Pancreas (tissue), 10 donors: ENCODE results near the gene TMEM209. TPM values are rescaled to one million over a fixed set of nuclear protein-coding genes. Genes with fewer than 3 reads are reported as not detected.

Source experiments
- ATAC-seq, 4 donors: fragments of 200-7000 bp; cut with Tn5 transposase; one replicate each; pipeline versions ENCODE4 v1.8.0 to v1.9.1; 2020; ENCODE audit warnings: mild to moderate bottlenecking in 4 of 4, moderate library complexity in 4 of 4
- DNase-seq, 6 donors: peaks; one replicate each; pipeline ENCODE4 v3.0.0-alpha.2; 2020
- FAIRE-seq: peaks from 2 replicates; lab custom pipeline; 2012; peaks lifted over from hg19 to GRCh38; lab: Jason Lieb, UNC
- H3K27ac ChIP-seq, 4 donors: fragments of 200-600 bp; sonication (generic); 1 replicate in 3 of 4; 2 replicates in 1 of 4; pipeline versions ENCODE4 v1.5.0 to v1.8.0; 2020
- H3K27me3 ChIP-seq, 4 donors: fragments of 200-600 bp; one replicate each; pipeline ENCODE4 v1.8.0; 2021
- H3K36me3 ChIP-seq, 3 donors: fragments of 200-600 bp; sonication (generic) in 1 of 3; one replicate each; pipeline versions ENCODE4 v1.5.0 to v1.8.0; 2020 to 2021
- H3K4me1 ChIP-seq, 3 donors: fragments of 200-600 bp; one replicate each; pipeline ENCODE4 v1.8.0; 2021
- H3K4me3 ChIP-seq, 4 donors: fragments of 200-600 bp; sonication (generic) in 2 of 4; one replicate each; pipeline versions ENCODE4 v1.5.0 to v1.8.0; 2020 to 2021
- H3K9me3 ChIP-seq, 4 donors: fragments of 200-600 bp; one replicate each; pipeline ENCODE4 v1.8.0; 2021
- CTCF ChIP-seq, 4 donors: fragments of 200-600 bp; sonication (generic) in 3 of 4; IDR thresholded peaks; one replicate each; pipeline versions ENCODE4 v1.5.0 to v1.8.0; 2021; ENCODE audit warnings: antibody characterized with exemption in 4 of 4
- WGBS, 2 donors: extraction: QIAGEN DNeasy Blood & Tissue Kit; methylation state at CpG; one replicate each; pipeline ENCODE4 v1.1.7; 2013; 5-methylcytosine and 5-hydroxymethylcytosine counted together
- intact Hi-C, 3 donors: fragments of 100-400 bp; cut with DNase I; formaldehyde crosslinking; loops; one replicate each; pipeline versions ENCODE4 v1.11.1 to v1.14.2; 2022
- polyA plus RNA-seq, 2 donors: library from polyadenylated mRNA; stranded (reverse); fragments of 200-250 nt; gene quantifications; one replicate each; pipeline ENCODE4 v1.2.3, GENCODE V29; 2013
- total RNA-seq, 6 donors: library from RNA; stranded (reverse); fragmentation: NEBNext Ultra II Directional in 4 of 6; extraction: Animal tissue kit (Norgen Biotek cat#: 25700) in 4 of 6; gene quantifications; one replicate each; pipeline versions ENCODE4 v1.2.1 to v1.2.4, GENCODE V29; 2021 to 2023
- donor health status: healthy with polysubstance abuse.
- donor health status: DM: no; HTN: no; CAD: no; lungs with moderate emphysema.
- donor health status: DM: no; HTN: no; CAD: no.
- donor health status: control.
- donor health status: control.
- donor health status: Bipolar disorder and iron deficiency.
- donor health status: DM: yes; HTN: yes; CAD: no.
- donor health status: DM: no; HTN: no; CAD: no.
- donor health status: DM: no; HTN: no; CAD: no.
- donor health status: DM: yes; HTN: yes; CAD: no.

Gene TMEM209
- total and polyA plus RNA-seq, 8 donors: 4.2 to 16.1 (median 10.6) TPM

- no peak for DNase-seq
- no peaks in the 10 kb centered on the region for H3K9me3 ChIP-seq
- no peak for FAIRE-seq
- no peak for ATAC-seq
- no peaks in the 10 kb centered on the region for H3K27me3 ChIP-seq
- H3K4me3 ChIP-seq: no peak within 1 kb of the TSS
- H3K4me1 ChIP-seq: no peaks in the 10 kb centered on the region
- no peak for TF ChIP-seq CTCF (IDR thresholded peaks at IDR 0.05)
- intact Hi-C loops: no loop called here
- peaks cover 0 to 1% (median 0%) of the 10 kb centered on the region in 3 donors for H3K36me3 ChIP-seq
- H3K27ac ChIP-seq: no peak within 1 kb of the TSS
Measured at GRCh38 chr7:130207642-130208041, 2.4 kb upstream of the TMEM209 start, which contains the start of gene SSMEM1. Gene SSMEM1, plus strand, starts transcription at chr7:130207860. Its CDS starts 51 bp downstream, at chr7:130207911.

GRCh38 chr7:130207033-130207432 is 1.8 kb upstream of the TMEM209 start:
- no peaks in the 10 kb centered on the region for H3K27me3 ChIP-seq
- DNase-seq (no peak), ATAC-seq (no peak), FAIRE-seq (no peak)
- intact Hi-C loops: no loop called here
- WGBS, 2 donors: 70 to 85% methylated on average over 5 of the region's 5 CpGs
- peaks cover 0 to 7% (median 0%) of the 10 kb centered on the region in 3 donors for H3K36me3 ChIP-seq
- no peaks in the 10 kb centered on the region for H3K9me3 ChIP-seq
- TF ChIP-seq CTCF (IDR thresholded peaks at IDR 0.05): no peak
- H3K27ac ChIP-seq: no peak overlapping the region
- no peaks in the 10 kb centered on the region for H3K4me1 ChIP-seq
- H3K4me3 ChIP-seq: no peak overlapping the region

- H3K4me3 ChIP-seq: no peak overlapping the region
- intact Hi-C loops: no loop called here
- no peak overlapping the region for H3K27ac ChIP-seq
- H3K4me1 ChIP-seq: no peaks in the 10 kb centered on the region
- H3K9me3 ChIP-seq: no peaks in the 10 kb centered on the region
- H3K27me3 ChIP-seq: no peaks in the 10 kb centered on the region
- no peak for TF ChIP-seq CTCF (IDR thresholded peaks at IDR 0.05)
- WGBS, 2 donors: 81% methylated on average over 7 of the region's 7 CpGs
- H3K36me3 ChIP-seq: peaks cover 0 to 30% (median 5%) of the 10 kb centered on the region in 3 donors
- DNase-seq: no peak
- ATAC-seq: no peak
- FAIRE-seq: no peak
Measured at GRCh38 chr7:130201796-130202195, 3.4 kb downstream of the TMEM209 start.

GRCh38 chr7:130197094-130197493 is 8.1 kb downstream of the TMEM209 start:
- ATAC-seq: no peak
- FAIRE-seq: no peak
- no peak for TF ChIP-seq CTCF (IDR thresholded peaks at IDR 0.05)
- H3K27ac ChIP-seq: no peak overlapping the region
- H3K27me3 ChIP-seq: no peaks in the 10 kb centered on the region
- 70 to 72% methylated on average over 2 of the region's 2 CpGs for WGBS, 2 donors
- H3K36me3 ChIP-seq: peaks cover 0 to 23% (median 7%) of the 10 kb centered on the region in 3 donors
- no peak for DNase-seq
- H3K4me3 ChIP-seq: no peak overlapping the region
- intact Hi-C loops: no loop called here
- H3K9me3 ChIP-seq: no peaks in the 10 kb centered on the region
- peaks cover 0 to 4% (median 3%) of the 10 kb centered on the region in 3 donors for H3K4me1 ChIP-seq

- no peak overlapping the region for H3K27ac ChIP-seq
- 63 to 88% methylated on average over 2 of the region's 2 CpGs for WGBS, 2 donors
- H3K36me3 ChIP-seq: peaks cover 0 to 18% (median 7%) of the 10 kb centered on the region in 3 donors
- H3K4me3 ChIP-seq: no peak overlapping the region
- no peaks in the 10 kb centered on the region for H3K27me3 ChIP-seq
- no peak for FAIRE-seq
- no peaks in the 10 kb centered on the region for H3K9me3 ChIP-seq
- DNase-seq: no peak
- no peak for ATAC-seq
- TF ChIP-seq CTCF (IDR thresholded peaks at IDR 0.05): no peak
- intact Hi-C loops: no loop called here
- H3K4me1 ChIP-seq: peaks cover 0 to 4% (median 3%) of the 10 kb centered on the region in 3 donors
Measured at GRCh38 chr7:130196476-130196875, 8.7 kb downstream of the TMEM209 start.
